ENCODE results near the gene MUSTN1.

The MUSTN1 gene

DNA sequence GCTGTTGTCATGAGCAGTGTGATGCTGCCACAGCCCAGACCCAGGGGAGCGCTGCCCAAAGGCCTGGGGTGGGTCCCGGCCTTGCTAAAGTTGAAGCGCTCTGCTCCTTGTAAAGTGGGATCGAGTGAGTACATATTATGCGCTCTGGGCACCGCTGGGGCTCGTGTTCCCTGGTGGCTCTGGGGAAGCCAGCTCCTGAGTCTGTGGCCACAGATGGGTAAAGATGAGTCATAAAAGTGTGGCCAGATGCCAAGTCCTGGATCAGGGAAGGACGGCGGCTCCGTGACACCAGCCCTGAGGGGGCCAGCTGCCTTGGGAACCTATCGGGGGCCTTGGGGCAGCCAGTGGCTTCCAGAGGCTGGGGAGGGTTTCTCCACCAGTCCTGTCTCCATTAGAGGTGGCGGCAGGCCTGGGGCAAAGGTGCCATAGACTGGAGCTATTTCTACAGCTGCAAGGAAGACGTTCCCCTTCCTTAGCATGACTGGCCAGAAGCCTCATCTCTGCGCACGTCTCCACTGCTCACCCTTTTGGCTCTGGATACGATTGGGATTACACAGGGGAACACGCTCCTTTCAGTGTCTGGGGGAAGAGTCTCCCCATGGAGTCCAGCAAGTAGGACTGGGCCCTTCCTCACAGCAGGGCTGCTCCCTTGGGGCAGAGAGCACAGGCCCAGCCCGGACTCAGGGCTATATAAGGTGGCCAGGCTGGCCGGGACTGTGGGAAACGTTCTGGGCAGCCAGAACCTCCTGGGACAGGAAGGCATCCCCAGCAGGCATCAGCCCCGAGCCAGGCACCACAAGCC lies 3.1 kb downstream of the MUSTN1 start:
- no peak for DNase-seq

GRCh38 chr3:52830535-52831258 lies 4.1 kb downstream of the MUSTN1 start, which contains the start of gene ITIH4:
Gene ITIH4, minus strand, starts transcription at chr3:52830672. Its CDS starts 30 bp downstream, at chr3:52830642.
- no peak for DNase-seq

GRCh38 chr3:52829906-52830463 lies 4.8 kb downstream of the MUSTN1 start:
- DNase-seq = no peak

DNA sequence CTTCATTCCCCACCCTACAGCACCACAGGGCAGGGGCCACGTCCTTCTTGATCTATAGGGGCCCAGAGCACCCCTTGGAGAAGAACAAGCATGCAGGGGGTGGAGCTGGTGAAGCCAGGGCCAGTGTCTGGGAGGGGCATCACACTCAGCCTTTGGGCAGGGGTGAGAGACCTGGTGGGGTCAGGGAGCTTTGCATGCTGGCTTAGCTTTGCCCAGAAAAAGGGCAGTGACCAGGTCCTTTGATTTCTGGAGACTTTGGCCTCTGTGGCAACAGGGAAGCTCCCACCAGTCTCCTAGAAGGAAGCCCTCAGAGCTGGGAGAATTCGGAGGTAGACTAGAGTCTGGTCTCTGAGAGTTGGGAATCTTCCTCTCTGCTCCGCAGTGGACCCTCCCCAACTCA lies 5.3 kb downstream of the MUSTN1 start:
- DNase-seq = no peak

DNA sequence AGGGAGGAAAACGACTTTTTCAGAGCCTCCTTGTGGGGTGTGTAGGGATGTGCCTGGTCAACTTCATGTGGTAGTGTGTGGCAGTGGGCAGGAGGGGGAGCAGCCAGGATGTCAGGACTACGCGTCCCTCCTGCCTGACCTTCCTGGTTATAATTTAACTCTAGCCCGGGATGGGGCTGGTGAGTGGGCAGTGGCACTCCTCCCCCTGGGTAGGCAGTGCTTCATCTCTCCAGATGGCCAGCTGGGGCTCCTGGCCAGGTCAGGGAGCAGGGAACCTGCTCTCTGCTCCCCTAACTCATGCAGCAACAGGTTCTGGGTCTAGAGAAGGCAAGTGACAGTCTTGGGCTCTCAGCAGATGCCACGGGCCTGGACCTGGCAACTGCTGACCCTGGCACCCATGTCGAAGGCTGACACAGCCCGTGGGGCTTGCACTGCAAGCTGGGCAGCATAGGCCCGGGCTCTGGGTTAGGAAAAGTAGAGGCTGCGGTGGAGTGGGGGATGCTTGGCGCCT lies 6.9 kb downstream of the MUSTN1 start:
- DNase-seq = no peak

DNA sequence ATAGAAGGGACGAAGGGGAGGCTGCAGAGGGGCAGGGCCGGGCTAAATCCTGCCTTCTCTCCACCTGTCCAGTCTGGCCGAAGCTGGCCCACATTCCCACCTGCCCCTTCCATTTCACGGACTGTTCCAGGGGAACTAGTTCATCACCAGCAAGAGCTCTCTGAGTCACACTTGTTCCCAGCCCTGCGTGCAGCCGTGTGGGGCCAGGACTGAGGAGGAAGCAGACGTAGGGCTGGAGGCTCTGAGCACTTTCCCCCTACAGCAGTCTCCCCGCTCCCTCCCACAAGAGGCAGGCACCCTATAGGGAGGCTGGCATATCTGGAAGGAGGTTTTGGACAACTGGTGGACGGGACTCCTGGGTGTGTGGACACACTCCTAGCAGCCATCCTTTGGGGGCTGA lies 7.4 kb downstream of the MUSTN1 start:
- no peak for DNase-seq

GRCh38 chr3:52824037-52824436 lies 10.8 kb downstream of the MUSTN1 start:
- no peak for DNase-seq

- DNase-seq = no peak
These were observed 12.5 kb downstream of the MUSTN1 start for GRCh38 chr3:52822363-52822762.

DNA sequence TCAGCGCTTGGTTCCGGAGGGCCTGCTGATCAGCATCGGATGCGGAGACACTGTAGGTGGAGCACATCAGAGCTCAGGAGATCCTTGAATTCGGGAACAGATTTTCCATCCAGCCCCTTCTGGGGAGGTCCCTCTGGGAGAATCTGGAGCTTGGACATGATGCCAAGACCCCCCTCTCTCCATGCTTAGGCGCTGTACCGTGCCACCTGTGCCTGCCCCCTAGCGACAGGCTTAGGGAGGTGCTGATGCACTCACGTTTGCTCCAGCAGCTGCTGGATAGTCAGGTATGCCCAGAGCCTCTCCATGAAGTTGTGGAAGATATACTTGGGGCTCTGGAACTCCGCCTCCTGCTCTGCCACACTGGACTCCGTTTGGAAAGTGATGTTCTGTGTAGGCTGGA lies 14.1 kb downstream of the MUSTN1 start:
- peak in 1 of 2 donors; percentile 7 for DNase-seq

- DNase-seq = no peak
These were observed 14.9 kb downstream of the MUSTN1 start for GRCh38 chr3:52819936-52820335.

DNA sequence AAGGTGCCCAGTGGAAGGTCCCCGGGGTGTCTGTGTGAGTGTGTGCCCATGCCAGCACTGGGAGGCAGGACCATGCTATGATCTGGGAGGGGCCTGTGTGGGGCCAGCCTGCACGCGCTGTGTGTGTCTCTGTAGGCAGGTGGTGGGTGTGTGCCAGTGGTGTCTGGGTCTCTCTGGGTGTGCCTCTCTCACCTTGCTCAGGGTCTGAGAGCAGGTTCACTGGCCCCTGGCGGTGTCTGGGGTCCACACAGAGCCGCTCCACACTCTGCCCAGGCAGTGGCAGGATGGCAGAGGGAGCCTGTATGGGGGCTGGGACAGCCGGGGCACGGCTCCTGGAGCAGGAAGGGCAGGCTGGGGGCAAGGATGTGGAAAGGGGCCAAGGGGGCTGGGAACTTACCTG lies 17.0 kb downstream of the MUSTN1 start:
- no peak for DNase-seq

DNA sequence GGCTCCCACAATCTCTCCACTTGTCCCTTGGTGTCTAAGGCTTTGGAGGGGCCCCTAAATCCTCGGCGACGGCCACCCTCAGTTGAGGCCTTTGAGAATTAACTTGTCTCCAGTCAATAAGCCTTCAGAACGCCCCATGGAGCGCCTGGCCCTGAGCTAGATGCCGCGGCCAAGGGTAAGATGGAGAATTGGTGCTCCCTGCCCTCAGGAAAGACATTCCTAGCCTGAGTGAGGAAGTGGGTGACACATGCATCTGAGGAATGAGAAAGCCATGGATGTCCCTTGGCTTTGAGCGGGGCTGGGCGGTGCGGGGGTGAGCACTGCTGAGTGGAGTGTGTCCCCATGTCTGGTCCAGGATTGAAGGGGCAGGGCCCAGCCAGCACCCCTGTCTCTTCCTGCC lies 17.6 kb downstream of the MUSTN1 start:
- DNase-seq = no peak

GRCh38 chr3:52816654-52817053 lies 18.2 kb downstream of the MUSTN1 start:
- no peak for DNase-seq

DNA sequence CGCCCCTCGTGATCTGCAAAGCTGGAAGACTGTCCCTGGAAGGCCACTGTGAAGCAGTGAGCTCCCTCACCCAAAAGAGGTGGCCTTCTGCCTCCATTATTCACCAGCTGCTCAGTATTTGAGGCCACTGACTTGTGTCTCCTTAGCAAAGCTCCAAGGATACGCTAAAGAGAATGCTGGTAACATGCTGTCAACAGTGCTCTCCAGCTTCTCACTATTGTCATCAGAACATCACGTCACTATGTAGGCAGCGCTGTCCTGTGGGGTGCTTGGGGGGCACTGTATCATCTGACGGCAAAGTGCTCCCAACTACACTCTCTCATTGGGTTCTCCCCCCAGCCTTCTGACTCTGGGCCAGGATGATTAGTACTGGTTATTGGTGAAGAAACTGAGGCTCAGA lies 18.6 kb downstream of the MUSTN1 start:
- no peak for DNase-seq

DNA sequence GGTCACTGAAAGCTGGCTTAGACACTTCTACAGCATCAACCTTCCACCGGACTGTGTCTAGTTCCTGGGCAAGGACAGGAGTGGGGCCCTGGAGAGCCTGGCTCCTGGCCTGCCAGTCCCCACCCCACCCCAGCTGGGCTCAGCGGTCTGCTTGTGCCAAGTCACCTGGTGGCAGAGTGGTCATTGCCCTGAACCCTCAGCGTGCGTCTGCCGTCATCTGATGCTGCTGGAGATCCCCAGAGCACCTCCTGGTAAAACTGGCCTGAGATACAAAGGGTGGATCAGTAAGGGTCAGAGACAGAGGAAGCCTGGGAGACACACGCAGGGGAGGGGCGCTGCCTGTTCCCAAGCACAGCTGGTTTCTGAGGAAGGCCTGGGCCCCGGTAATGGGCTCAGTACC lies 21.0 kb downstream of the MUSTN1 start:
- DNase-seq = no peak

GRCh38 chr3:52811452-52812011 lies 23.3 kb downstream of the MUSTN1 start:
- no peak for DNase-seq

DNA sequence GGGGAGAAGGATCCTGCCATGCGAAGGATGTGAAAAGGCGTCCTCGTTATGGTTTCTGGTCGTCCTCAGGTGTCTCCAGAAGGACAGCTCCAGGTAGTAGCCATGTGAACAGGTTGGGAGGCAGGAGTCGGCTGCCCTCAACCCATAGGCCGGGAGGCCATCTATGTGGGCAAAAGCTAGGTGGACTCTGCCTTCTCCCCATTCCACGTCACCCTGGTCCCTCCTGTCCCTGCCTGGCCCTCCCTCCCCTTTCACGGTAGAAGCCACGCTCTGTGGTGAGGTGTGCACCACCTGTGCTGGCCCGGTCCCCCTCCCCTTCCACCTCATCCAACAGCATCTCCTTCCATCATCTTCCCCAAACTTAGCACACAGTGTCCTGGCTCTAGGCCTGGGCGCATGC lies 23.9 kb downstream of the MUSTN1 start:
- DNase-seq = no peak

GRCh38 chr3:52809662-52810377 lies 25.0 kb downstream of the MUSTN1 start:
- no peak for DNase-seq

DNA sequence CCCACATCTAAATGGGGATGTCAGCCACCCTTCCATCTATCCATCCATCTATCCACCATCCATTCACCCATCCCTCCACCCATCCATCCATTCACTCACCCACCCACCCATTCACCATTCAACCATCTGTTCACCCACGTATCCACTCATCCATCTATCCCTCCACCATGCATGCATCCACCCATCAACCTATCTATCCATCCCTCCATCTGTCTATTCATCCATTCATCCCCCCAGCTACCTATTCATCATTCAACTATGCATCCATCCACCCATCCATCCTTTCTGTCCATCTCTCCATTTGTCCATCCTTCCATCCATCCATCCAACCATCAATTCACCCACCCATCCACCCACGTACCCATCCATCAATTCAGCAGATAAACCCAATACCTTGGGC lies 25.7 kb downstream of the MUSTN1 start:
- DNase-seq = no peak

- no peak for DNase-seq
These were observed 29.4 kb downstream of the MUSTN1 start for GRCh38 chr3:52805270-52806039.

GRCh38 chr3:52801839-52802238 lies 33.0 kb downstream of the MUSTN1 start:
- no peak for DNase-seq

DNA sequence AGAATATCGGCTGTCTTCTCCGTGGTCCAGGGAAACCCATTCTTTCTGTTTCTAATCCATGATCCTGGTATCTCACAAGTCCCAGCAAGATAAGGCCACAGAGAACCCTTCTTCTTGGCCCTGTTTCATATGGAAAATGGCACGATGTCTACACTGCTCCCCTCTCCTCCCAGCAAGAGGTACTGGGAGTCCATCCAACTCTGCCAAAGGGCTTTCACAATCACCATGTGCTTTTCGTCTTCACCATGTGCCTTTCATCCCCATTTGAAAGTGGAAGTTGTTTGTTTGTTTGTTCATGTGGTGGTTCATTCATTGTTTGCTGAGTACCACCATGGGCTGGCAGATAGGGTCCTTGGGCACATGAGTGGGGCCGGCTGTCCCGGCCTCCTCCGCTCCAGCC lies 34.7 kb downstream of the MUSTN1 start:
- no peak for DNase-seq
